Amniotic stem cell (primary cell): ENCODE data around the gene PYROXD2.
A peak's percentile ranks its signal among the peaks of the same experiment; 100 is the strongest.
"Not testable (repeated sequence)": the region's sequence is repeated elsewhere in the genome, so short reads cannot be mapped to it uniquely, and the experiment has no call there.

Experiments used
- DNase-seq: peaks from one replicate; lab custom pipeline; 2025; lab: John Stamatoyannopoulos, UW

The PYROXD2 gene

GRCh38 chr10:98390406-98390805, 24.6 kb downstream of the PYROXD2 start:
- DNase-seq, result no peak

GRCh38 chr10:98389398-98389797, 25.6 kb downstream of the PYROXD2 start:
- no peak for DNase-seq

GRCh38 chr10:98388101-98388655, 26.8 kb downstream of the PYROXD2 start:
- no peak for DNase-seq

- DNase-seq, result no peak
Measured at GRCh38 chr10:98384531-98385133, 30.4 kb downstream of the PYROXD2 start.

- no peak for DNase-seq
Measured at GRCh38 chr10:98383869-98384268, 31.1 kb downstream of the PYROXD2 start.

- DNase-seq, result not testable (repeated sequence)
Measured at GRCh38 chr10:98383134-98383667, 31.8 kb downstream of the PYROXD2 start.

- DNase-seq, result no peak
Measured at GRCh38 chr10:98382691-98383101, 32.3 kb downstream of the PYROXD2 start.

- DNase-seq, result no peak
Measured at GRCh38 chr10:98380493-98381339, 34.3 kb downstream of the PYROXD2 start.

GRCh38 chr10:98378722-98379121, 36.3 kb downstream of the PYROXD2 start:
- no peak for DNase-seq

- no peak for DNase-seq
Measured at GRCh38 chr10:98377536-98377935, 37.4 kb downstream of the PYROXD2 start.

GRCh38 chr10:98377001-98377400, 38.0 kb downstream of the PYROXD2 start:
- no peak for DNase-seq

GRCh38 chr10:98376485-98376884, 38.5 kb downstream of the PYROXD2 start:
- DNase-seq, result no peak

GRCh38 chr10:98374217-98374985, 40.6 kb downstream of the PYROXD2 start:
- peak; percentile 17 for DNase-seq

GRCh38 chr10:98373260-98374040, 41.5 kb downstream of the PYROXD2 start:
- DNase-seq, result no peak

- no peak for DNase-seq
Measured at GRCh38 chr10:98370831-98371820, 43.9 kb downstream of the PYROXD2 start.

- DNase-seq, result no peak
Measured at GRCh38 chr10:98369801-98370200, 45.2 kb downstream of the PYROXD2 start.

- no peak for DNase-seq
Measured at GRCh38 chr10:98368644-98369043, 46.3 kb downstream of the PYROXD2 start.

GRCh38 chr10:98367604-98368451, 47.2 kb downstream of the PYROXD2 start:
- no peak for DNase-seq

- no peak for DNase-seq
Measured at GRCh38 chr10:98366062-98366530, 48.9 kb downstream of the PYROXD2 start.
